HEK293 (cell line): Measurements from ENCODE around the gene PDE3B.
"Not testable (repeated sequence)": the region's sequence is repeated elsewhere in the genome, so short reads cannot be mapped to it uniquely, and the experiment has no call there.

Experiments used
- CTCF ChIA-PET: fragments of 350-600 bp; formaldehyde crosslinking; extraction: SDS; loops from one replicate; lab custom pipeline; 2021; ENCODE audit warnings: antibody characterized with exemption; lab: Yijun Ruan, JAX
- POLR2A ChIA-PET: fragments of 300-600 bp; formaldehyde crosslinking; extraction: SDS; loops from one replicate; lab custom pipeline; 2020; ENCODE audit warnings: antibody characterized with exemption, inconsistent platforms; lab: Yijun Ruan, JAX
- H3K27ac ChIP-seq: fragments of 200-500 bp; sonication (Bioruptor generic); 2 replicates; pipeline ENCODE4 v1.5.1; 2014; ENCODE audit warnings: low read depth, low read length, control low read depth, inconsistent platforms; ENCODE audit errors: extremely low read depth
- H3K36me3 ChIP-seq, 2 experiments: fragments of 200-500 bp in 1 of 2; sonication (Bioruptor generic) in 1 of 2; 1 replicate in 1 of 2; 2 replicates in 1 of 2; pipeline ENCODE4 v1.5.1; 2014 to 2017; ENCODE audit warnings: inconsistent platforms in 2 of 2, low read length in 2 of 2; ENCODE audit not compliant: control insufficient read depth in 2 of 2, insufficient read depth in 1 of 2
- H3K4me1 ChIP-seq: fragments of 200-500 bp; sonication (Bioruptor generic); 2 replicates; pipeline ENCODE4 v1.5.1; 2014; ENCODE audit warnings: mild to moderate bottlenecking, low read length, inconsistent platforms; ENCODE audit not compliant: control insufficient read depth, insufficient read depth
- H3K4me3 ChIP-seq: 2 replicates; pipeline ENCODE4 v1.5.1; 2011; ENCODE audit warnings: low read depth, mild to moderate bottlenecking, control low read depth, low read length, moderate library complexity
- H3K9me3 ChIP-seq: fragments of 200-500 bp; sonication (Bioruptor generic); 2 replicates; pipeline ENCODE4 v1.5.1; 2014; ENCODE audit warnings: low read depth, low read length, inconsistent platforms; ENCODE audit not compliant: control insufficient read depth, insufficient read depth
- GLI2 ChIP-seq: fragments of 450-650 bp; formaldehyde crosslinking; IDR thresholded peaks from 2 replicates; pipeline ENCODE4; 2017; ENCODE audit warnings: missing biosample characterization, missing genetic modification characterization, low read depth, borderline replicate concordance
- KLF1 ChIP-seq: fragments of 450-650 bp; formaldehyde crosslinking; IDR thresholded peaks from 2 replicates; pipeline ENCODE4 v1.5.1; 2016; ENCODE audit warnings: missing biosample characterization, missing genetic modification characterization
- MEIS1 ChIP-seq: sonication (generic); formaldehyde crosslinking; IDR thresholded peaks from 2 replicates; pipeline ENCODE4 v1.8.1; 2022; ENCODE audit warnings: missing genetic modification reagents, mild to moderate bottlenecking, borderline replicate concordance
- OSR2 ChIP-seq: fragments of 450-650 bp; formaldehyde crosslinking; IDR thresholded peaks from 2 replicates; pipeline ENCODE4 v1.5.1; 2016; ENCODE audit warnings: missing biosample characterization, missing genetic modification characterization
- RBAK ChIP-seq: fragments of 450-650 bp; formaldehyde crosslinking; IDR thresholded peaks from 2 replicates; pipeline ENCODE4 v1.5.1; 2016; ENCODE audit warnings: missing biosample characterization, missing genetic modification characterization
- SP2 ChIP-seq: fragments of 450-650 bp; formaldehyde crosslinking; IDR thresholded peaks from 2 replicates; pipeline ENCODE4 v1.5.1; 2016; ENCODE audit warnings: missing biosample characterization, missing genetic modification characterization
- SP7 ChIP-seq: fragments of 450-650 bp; formaldehyde crosslinking; IDR thresholded peaks from 2 replicates; pipeline ENCODE4 v1.5.1; 2016; ENCODE audit warnings: missing biosample characterization, missing genetic modification characterization
- ZIC2 ChIP-seq: fragments of 450-650 bp; formaldehyde crosslinking; IDR thresholded peaks from 2 replicates; pipeline ENCODE4 v1.5.1; 2016; ENCODE audit warnings: missing biosample characterization, missing genetic modification characterization
- ZNF146 ChIP-seq: fragments of 450-650 bp; formaldehyde crosslinking; IDR thresholded peaks from 2 replicates; pipeline ENCODE4 v1.5.1; 2016; ENCODE audit warnings: missing biosample characterization, missing genetic modification characterization
- ZNF184 ChIP-seq: fragments of 450-650 bp; IDR thresholded peaks from 2 replicates; pipeline ENCODE4 v1.5.1; 2018; ENCODE audit warnings: missing biosample characterization, mild to moderate bottlenecking, missing genetic modification characterization
- ZNF404 ChIP-seq: fragments of 450-650 bp; formaldehyde crosslinking; IDR thresholded peaks from 2 replicates; pipeline ENCODE4 v1.5.1; 2017; ENCODE audit warnings: missing biosample characterization, missing genetic modification characterization
- ZNF654 ChIP-seq: fragments of 450-650 bp; formaldehyde crosslinking; IDR thresholded peaks from 2 replicates; pipeline ENCODE4 v1.5.1; 2016; ENCODE audit warnings: low read depth, missing biosample characterization, missing genetic modification characterization
- ZNF837 ChIP-seq: fragments of 450-650 bp; formaldehyde crosslinking; IDR thresholded peaks from 2 replicates; pipeline ENCODE4 v1.5.1; 2016; ENCODE audit warnings: missing biosample characterization, missing genetic modification characterization
- TF ChIP-seq, protein P1 (sequence below): fragments of 450-650 bp; formaldehyde crosslinking; IDR thresholded peaks from 2 replicates; pipeline ENCODE4 v1.5.1; 2016; ENCODE audit warnings: missing biosample characterization, missing genetic modification characterization

Gene PDE3B

DNA sequence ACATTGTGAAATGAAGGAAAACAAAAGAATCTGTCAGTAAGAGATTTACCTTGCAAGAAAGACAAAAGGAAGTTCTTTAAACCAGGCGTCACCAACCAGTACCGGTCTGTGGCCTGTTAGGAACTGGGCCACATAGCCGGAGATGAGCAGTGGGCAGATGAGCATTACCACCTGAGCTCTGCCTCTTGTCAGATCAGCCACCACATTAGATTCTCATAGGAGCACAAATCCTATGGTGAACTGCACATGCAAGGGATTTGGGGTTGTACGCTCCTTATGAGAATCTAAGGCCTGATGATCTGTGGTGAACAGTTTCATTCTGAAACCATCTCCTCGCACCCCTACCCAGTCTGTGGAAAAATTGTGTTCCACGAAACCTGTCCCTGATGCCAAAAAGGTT is 140.2 kb downstream of the PDE3B start:
- ChIA-PET POLR2A (no interaction called here), CTCF (no interaction called here)
- Histone ChIP-seq H3K4me3 (no peak overlapping the region), H3K4me1 (no peaks in the 10 kb centered on the region), H3K9me3 (no peaks in the 10 kb centered on the region), H3K27ac (no peak overlapping the region), H3K36me3 (no peaks in the 10 kb centered on the region)
- TF ChIP-seq, protein P1, sequence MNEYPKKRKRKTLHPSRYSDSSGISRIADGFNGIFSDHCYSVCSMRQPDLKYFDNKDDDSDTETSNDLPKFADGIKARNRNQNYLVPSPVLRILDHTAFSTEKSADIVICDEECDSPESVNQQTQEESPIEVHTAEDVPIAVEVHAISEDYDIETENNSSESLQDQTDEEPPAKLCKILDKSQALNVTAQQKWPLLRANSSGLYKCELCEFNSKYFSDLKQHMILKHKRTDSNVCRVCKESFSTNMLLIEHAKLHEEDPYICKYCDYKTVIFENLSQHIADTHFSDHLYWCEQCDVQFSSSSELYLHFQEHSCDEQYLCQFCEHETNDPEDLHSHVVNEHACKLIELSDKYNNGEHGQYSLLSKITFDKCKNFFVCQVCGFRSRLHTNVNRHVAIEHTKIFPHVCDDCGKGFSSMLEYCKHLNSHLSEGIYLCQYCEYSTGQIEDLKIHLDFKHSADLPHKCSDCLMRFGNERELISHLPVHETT: no peak
- TF ChIP-seq ZNF837: no peak
- TF ChIP-seq MEIS1: no peak

DNA sequence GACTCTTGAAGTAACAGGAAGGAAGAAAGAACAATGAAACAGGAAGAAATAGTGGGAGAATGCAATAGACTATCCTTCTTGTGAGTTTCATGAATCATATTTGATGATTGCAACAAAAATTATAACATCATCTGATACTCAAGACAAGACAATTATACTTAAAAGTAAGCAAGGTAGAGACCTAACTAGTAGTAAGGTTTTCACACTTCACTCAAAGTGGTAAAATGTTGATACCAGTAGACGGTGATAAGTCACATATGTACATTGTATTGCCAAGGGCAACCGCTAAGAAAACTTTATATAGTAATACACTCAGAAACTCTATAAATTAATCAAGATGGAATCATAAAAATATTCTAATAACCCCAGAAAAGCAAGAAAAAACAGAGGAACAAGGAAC is 140.6 kb downstream of the PDE3B start:
- ChIA-PET CTCF (no interaction called here), POLR2A (no interaction called here)
- TF ChIP-seq RBAK (tag by site-specific recombination) (no peak), KLF1 (tag by site-specific recombination) (no peak), ZIC2 (tag by site-specific recombination) (no peak), ZNF404 (no peak), GLI2 (tag by site-specific recombination) (no peak)
- no peaks in the 10 kb centered on the region for H3K4me1 ChIP-seq
- H3K4me3 ChIP-seq: no peak overlapping the region
- no peak overlapping the region for H3K27ac ChIP-seq
- H3K9me3 ChIP-seq: no peaks in the 10 kb centered on the region
- H3K36me3 ChIP-seq: no peaks in the 10 kb centered on the region

DNA sequence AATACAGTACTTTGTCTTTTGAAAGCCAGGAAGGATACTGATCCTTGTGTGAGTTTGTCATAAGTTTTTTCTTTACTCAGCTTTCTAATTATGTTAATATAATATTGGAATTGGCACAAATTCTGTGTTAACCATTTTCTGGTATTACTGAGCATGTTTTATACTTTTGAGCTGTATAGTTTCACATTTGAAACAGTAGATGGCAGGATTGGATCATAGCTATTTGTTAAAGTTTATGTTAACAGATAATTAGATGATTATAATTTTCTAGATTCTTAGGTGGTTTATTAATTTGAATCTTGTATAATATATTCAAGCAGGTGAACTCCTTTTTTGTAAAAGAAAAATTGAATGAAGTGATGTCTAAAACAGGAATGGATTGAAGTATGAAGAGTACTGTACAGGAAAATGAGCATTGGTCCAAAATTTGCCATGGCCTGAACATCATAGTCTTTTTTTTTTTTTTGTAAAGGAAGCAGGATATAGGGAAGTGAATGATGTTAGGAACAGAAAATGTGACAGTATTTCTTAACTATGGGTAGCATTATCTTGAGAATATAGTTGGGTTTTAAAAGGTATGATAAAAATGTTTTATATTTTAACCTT is 146.4 kb downstream of the PDE3B start:
- H3K4me1 ChIP-seq: no peaks in the 10 kb centered on the region
- TF ChIP-seq ZNF184 (tag by site-specific recombination) (no peak), ZNF654 (peak; percentile 72)
- TF ChIP-seq, all 188 proteins: peak for 1
- Histone ChIP-seq H3K36me3 (no peaks in the 10 kb centered on the region), H3K27ac (no peak overlapping the region), H3K4me3 (no peak overlapping the region), H3K9me3 (no peaks in the 10 kb centered on the region)
- POLR2A ChIA-PET: interaction anchor here (0.7 to 1.0 kb wide), 2 partner anchors 102 to 118 kb away, joined by 3 read pairs; partner anchors contain the start of gene CYP2R1
- CTCF ChIA-PET: interaction anchor here (0.5 to 4.7 kb wide), 27 partner anchors 10 to 765 kb away, joined by 3 to 82 read pairs (median 4); no protein-coding TSS in a partner anchor

DNA sequence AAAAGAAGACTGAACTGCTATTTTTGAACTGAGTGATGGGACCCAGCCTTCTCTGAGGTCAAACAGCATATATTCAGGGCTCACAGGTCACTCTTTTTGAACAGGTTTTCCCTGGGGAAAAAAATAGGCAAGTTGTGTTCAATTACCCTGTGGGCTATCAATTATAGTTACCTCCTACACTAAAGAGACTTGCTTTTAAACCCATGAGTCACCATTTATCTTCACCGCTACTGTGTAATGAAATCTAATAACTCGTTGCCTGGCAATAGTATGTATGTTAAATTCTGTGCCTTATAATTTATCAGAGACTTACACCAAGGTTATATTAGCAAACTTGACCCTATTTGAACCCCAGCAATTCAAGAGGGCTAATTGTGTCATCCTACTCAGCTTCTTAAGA is 149.9 kb downstream of the PDE3B start:
- TF ChIP-seq SP2 (tag by site-specific recombination) (no peak), OSR2 (tag by site-specific recombination) (peak; percentile 41; the same call in 1 of the 2 replicates), SP7 (tag by site-specific recombination) (peak; percentile 69)
- TF ChIP-seq, all 188 proteins: peak for 2
- no peaks in the 10 kb centered on the region for H3K36me3 ChIP-seq

DNA sequence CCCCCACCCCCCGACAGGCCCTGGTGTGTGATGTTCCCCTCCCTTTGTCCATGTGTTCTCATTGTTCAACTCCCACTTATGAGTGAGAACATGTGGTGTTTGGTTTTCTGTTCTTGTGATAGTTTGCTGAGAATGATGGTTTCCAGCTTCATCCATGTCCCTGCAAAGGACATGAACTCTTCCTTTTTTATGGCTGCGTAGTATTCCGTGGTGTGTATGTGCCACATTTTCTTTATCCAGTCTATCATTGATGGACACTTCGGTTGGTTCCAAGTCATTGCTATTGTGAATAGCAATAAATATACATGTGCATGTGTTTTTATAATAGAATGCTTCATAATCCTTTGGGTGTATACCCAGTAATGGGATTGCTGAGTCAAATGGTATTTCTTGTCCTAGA is 152.4 kb downstream of the PDE3B start:
- TF ChIP-seq ZNF146 (tag by site-specific recombination): peak; percentile 82
- H3K4me3 ChIP-seq, POLR2A ChIA-PET, CTCF ChIA-PET, H3K27ac ChIP-seq, H3K36me3 ChIP-seq, H3K4me1 ChIP-seq, H3K9me3 ChIP-seq: not testable (repeated sequence)

More for the DNA sequence above, 149.9 kb downstream of the PDE3B start:
- CTCF ChIA-PET: interaction anchor here (1.1 kb wide), 1 partner anchor 115 kb away, joined by 3 read pairs; no protein-coding TSS in a partner anchor
- H3K9me3 ChIP-seq: no peaks in the 10 kb centered on the region
- POLR2A ChIA-PET: no interaction called here
- no peak overlapping the region for H3K4me3 ChIP-seq
- H3K27ac ChIP-seq: no peak overlapping the region
- no peaks in the 10 kb centered on the region for H3K4me1 ChIP-seq
